Mesendoderm (in vitro differentiated cells): ENCODE data around the gene CASP3.
"Not testable (repeated sequence)": the region's sequence is repeated elsewhere in the genome, so short reads cannot be mapped to it uniquely, and the experiment has no call there.

Experiments
- DNase-seq: peaks from one replicate; pipeline ENCODE4 v3.0.0; 2013
- H2AK5ac ChIP-seq: 2 replicates; pipeline ENCODE4 v1.6.1; 2013; ENCODE audit warnings: low read length, inconsistent platforms
- H2BK120ac ChIP-seq: 2 replicates; pipeline ENCODE4 v1.6.1; 2013; ENCODE audit warnings: low read depth, mild to moderate bottlenecking, low read length, moderate library complexity, mixed read lengths
- H2BK15ac ChIP-seq: replicated peaks from 2 replicates; pipeline ENCODE4 v1.6.1; 2013; ENCODE audit warnings: low read depth, mild to moderate bottlenecking, moderate library complexity
- H2BK5ac ChIP-seq: 2 replicates; pipeline ENCODE4 v1.6.1; 2013; ENCODE audit warnings: low read length, inconsistent platforms
- H3K18ac ChIP-seq: 2 replicates; pipeline ENCODE4 v1.6.1; 2013; ENCODE audit warnings: mild to moderate bottlenecking, low read length, mixed read lengths
- H3K23ac ChIP-seq: one replicate; pipeline ENCODE4 v1.6.1; 2013; ENCODE audit warnings: low read length
- H3K27ac ChIP-seq: 2 replicates; pipeline ENCODE4 v1.5.1; 2013; ENCODE audit warnings: low read depth, mild to moderate bottlenecking, inconsistent platforms, low read length, moderate library complexity
- H3K27me3 ChIP-seq: 2 replicates; pipeline ENCODE4 v1.6.1; 2013; ENCODE audit warnings: low read length, control low read depth, mild to moderate bottlenecking, inconsistent platforms; ENCODE audit not compliant: insufficient read depth, poor library complexity
- H3K36me3 ChIP-seq: 2 replicates; pipeline ENCODE4 v1.6.1; 2013; ENCODE audit warnings: low read length, inconsistent platforms; ENCODE audit not compliant: control insufficient read depth, insufficient read depth
- H3K4ac ChIP-seq: one replicate; pipeline ENCODE4 v1.6.1; 2013; ENCODE audit warnings: low read depth, mild to moderate bottlenecking, low read length, moderate library complexity
- H3K4me1 ChIP-seq: 2 replicates; pipeline ENCODE4 v1.6.1; 2013; ENCODE audit warnings: low read depth, low read length, inconsistent platforms; ENCODE audit not compliant: control insufficient read depth
- H3K4me2 ChIP-seq: 2 replicates; pipeline ENCODE4 v1.6.1; 2013; ENCODE audit warnings: low read length
- H3K4me3 ChIP-seq: 2 replicates; pipeline ENCODE4 v1.5.1; 2013; ENCODE audit warnings: mild to moderate bottlenecking, low read length
- H3K56ac ChIP-seq: one replicate; pipeline ENCODE4 v1.6.1; 2013; ENCODE audit warnings: low read length
- H3K79me1 ChIP-seq: 2 replicates; pipeline ENCODE4 v1.6.1; 2013; ENCODE audit warnings: low read length, inconsistent platforms
- H3K79me2 ChIP-seq: 2 replicates; pipeline ENCODE4 v1.6.1; 2013; ENCODE audit warnings: mild to moderate bottlenecking, low read length; ENCODE audit not compliant: control insufficient read depth, insufficient read depth
- H3K9ac ChIP-seq: 2 replicates; pipeline ENCODE4 v1.6.1; 2013; ENCODE audit warnings: low read length, inconsistent platforms
- H4K5ac ChIP-seq: one replicate; pipeline ENCODE4 v1.6.1; 2013; ENCODE audit warnings: low read length
- H4K8ac ChIP-seq: one replicate; pipeline ENCODE4 v1.6.1; 2013; ENCODE audit warnings: low read depth, mild to moderate bottlenecking, control low read depth, low read length, moderate library complexity
- WGBS: extraction: QIAGEN DNeasy Blood & Tissue Kit; methylation state at CpG from one replicate; pipeline ENCODE4 v1.1.7; 2013; ENCODE audit warnings: low lambda C conversion rate, missing lambda C conversion rate; ENCODE audit not compliant: insufficient coverage; ENCODE audit errors: extremely low coverage; 5-methylcytosine and 5-hydroxymethylcytosine counted together

The CASP3 gene

DNA sequence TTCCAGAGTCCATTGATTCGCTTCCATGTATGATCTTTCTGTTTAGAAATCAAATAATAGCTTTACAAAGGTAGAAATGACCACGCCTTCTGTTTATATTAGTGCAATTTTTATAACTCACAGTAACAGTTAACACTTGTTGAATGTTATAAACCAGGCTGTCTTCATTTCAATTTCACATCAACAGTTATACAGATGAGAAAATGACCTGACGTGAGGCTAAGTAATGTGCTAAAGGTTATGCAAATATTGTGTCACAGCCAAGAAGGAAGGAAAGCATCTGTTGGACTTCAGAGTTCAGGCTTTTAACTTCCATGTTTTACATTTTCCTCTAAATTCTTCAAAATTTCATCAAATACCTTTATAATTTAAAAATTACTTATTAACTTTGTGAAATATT, 13.9 kb downstream of the CASP3 start:
- H2BK15ac ChIP-seq: no peak overlapping the region
- no peak overlapping the region for H2BK120ac ChIP-seq
- no peak overlapping the region for H3K18ac ChIP-seq
- no peak overlapping the region for H4K8ac ChIP-seq
- H3K27ac ChIP-seq: no peak overlapping the region
- no peak overlapping the region for H4K5ac ChIP-seq
- no peak overlapping the region for H2BK5ac ChIP-seq
- no peak overlapping the region for H3K4me3 ChIP-seq
- WGBS: no CpG with 5 or more reads among the region's 3 CpGs
- no peak overlapping the region for H3K4me2 ChIP-seq
- peaks cover 6% of the 10 kb centered on the region for H3K36me3 ChIP-seq
- no peak overlapping the region for H3K9ac ChIP-seq
- no peak overlapping the region for H2AK5ac ChIP-seq
- no peaks in the 10 kb centered on the region for H3K27me3 ChIP-seq
- H3K4me1 ChIP-seq: no peaks in the 10 kb centered on the region
- peaks cover 22% of the 10 kb centered on the region for H3K79me2 ChIP-seq
- no peak overlapping the region for H3K56ac ChIP-seq
- peaks cover 9% of the 10 kb centered on the region for H3K79me1 ChIP-seq
- H3K4ac ChIP-seq: no peak overlapping the region
- H3K23ac ChIP-seq: no peak overlapping the region
- no peak for DNase-seq

DNA sequence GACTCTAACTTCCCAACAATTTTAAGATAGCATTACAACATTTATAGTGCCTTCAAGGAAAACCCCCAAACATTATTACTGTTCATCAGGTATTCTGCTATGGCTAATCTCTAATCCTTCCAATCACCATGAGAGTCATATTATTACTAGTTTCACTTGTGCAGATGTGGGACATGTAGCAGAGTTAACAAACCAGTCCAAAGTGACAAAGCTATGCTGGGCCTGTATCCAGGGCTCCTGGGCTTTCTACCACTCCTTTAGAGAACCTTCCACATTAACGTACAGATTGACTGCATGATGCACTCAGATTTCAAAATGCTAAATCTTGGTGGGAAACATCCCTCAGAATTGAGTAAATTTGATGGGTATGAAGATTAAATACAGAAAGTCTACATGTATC, 16.4 kb downstream of the CASP3 start:
- H3K9ac ChIP-seq: no peak overlapping the region
- no peak overlapping the region for H3K18ac ChIP-seq
- no peak overlapping the region for H3K4me2 ChIP-seq
- H3K79me2 ChIP-seq: peaks cover 7% of the 10 kb centered on the region
- H4K5ac ChIP-seq: no peak overlapping the region
- H3K27ac ChIP-seq: no peak overlapping the region
- no peak overlapping the region for H3K4ac ChIP-seq
- H2BK15ac ChIP-seq: no peak overlapping the region
- H3K79me1 ChIP-seq: peaks cover 5% of the 10 kb centered on the region
- no peak for DNase-seq
- H3K4me3 ChIP-seq: no peak overlapping the region
- peaks cover 6% of the 10 kb centered on the region for H3K36me3 ChIP-seq
- no peak overlapping the region for H2BK120ac ChIP-seq
- WGBS: no CpG with 5 or more reads among the region's 1 CpG
- H2BK5ac ChIP-seq: no peak overlapping the region
- no peak overlapping the region for H2AK5ac ChIP-seq
- no peak overlapping the region for H3K23ac ChIP-seq
- H3K4me1 ChIP-seq: no peaks in the 10 kb centered on the region
- H4K8ac ChIP-seq: no peak overlapping the region
- no peak overlapping the region for H3K56ac ChIP-seq
- H3K27me3 ChIP-seq: no peaks in the 10 kb centered on the region

DNA sequence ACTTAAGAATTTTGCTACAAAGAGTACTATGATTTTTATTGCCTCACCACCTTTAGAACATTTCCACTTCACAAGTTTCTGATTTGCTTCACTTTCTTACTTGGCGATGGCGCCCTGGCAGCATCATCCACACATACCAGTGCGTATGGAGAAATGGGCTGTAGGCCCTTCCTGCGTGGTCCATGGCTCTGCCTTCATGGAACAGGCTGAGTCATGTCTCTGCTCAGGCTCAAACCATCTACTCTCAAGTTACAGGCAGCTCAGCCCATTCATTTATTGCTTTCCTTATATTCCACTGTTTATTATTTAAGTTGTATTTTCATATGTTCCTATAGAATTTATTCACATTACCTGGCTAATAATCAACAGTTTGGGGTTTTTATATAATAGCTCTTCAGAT, 21.1 kb downstream of the CASP3 start:
- H3K27ac ChIP-seq: no peak overlapping the region
- H3K23ac ChIP-seq: no peak overlapping the region
- H3K18ac ChIP-seq: no peak overlapping the region
- peaks cover 1% of the 10 kb centered on the region for H3K36me3 ChIP-seq
- H3K79me1 ChIP-seq: no peaks in the 10 kb centered on the region
- no peak overlapping the region for H3K4me3 ChIP-seq
- DNase-seq: no peak
- H2AK5ac ChIP-seq: no peak overlapping the region
- H3K56ac ChIP-seq: no peak overlapping the region
- no peaks in the 10 kb centered on the region for H3K79me2 ChIP-seq
- H2BK5ac ChIP-seq: no peak overlapping the region
- H4K5ac ChIP-seq: no peak overlapping the region
- H3K9ac ChIP-seq: no peak overlapping the region
- no peak overlapping the region for H3K4me2 ChIP-seq
- H4K8ac ChIP-seq: no peak overlapping the region
- no peak overlapping the region for H2BK15ac ChIP-seq
- no peak overlapping the region for H2BK120ac ChIP-seq
- no CpG with 5 or more reads among the region's 4 CpGs for WGBS
- no peak overlapping the region for H3K4ac ChIP-seq
- H3K4me1 ChIP-seq: no peaks in the 10 kb centered on the region
- no peaks in the 10 kb centered on the region for H3K27me3 ChIP-seq

DNA sequence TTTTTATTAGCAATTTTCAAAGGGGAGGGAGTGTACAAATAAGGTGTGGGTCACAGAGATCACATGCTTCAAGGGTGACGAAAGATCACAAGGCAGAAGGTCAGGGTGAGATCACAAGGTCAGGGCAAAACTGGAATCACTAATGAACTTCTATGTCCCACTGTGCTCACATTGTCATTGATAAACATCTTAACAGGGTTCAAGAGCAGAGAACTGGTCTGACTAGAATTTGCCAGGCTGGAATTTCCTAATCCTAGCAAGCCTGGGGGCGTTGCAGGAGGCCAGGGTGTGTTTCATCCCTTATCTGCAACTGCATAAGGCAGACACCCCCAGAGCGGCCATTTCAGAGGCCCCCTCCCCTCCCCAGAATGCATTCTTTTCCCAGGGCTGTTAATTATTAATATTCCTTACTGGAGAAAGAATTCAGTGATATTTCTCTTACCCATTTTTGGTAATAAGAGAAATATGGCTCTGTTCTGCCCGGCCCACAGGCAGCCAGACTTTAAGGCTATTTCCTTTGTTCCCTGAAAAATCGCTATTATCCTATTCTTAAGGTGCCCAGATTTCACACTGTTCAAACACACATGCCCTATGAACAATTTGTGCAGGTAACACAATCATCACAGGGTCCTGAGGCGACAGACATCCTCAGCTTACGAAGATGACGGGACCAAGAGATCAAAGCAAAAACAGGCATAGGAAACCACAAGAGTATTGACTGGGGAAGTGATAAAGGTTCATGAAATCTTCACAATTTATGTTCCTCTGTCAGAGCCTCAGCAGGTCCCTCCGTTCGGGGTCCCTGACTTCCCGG, 23.3 kb downstream of the CASP3 start:
- not testable (repeated sequence) for H3K23ac ChIP-seq, H4K8ac ChIP-seq, H3K56ac ChIP-seq, H3K36me3 ChIP-seq, H2BK120ac ChIP-seq, H3K4me3 ChIP-seq, H3K79me2 ChIP-seq, H3K4me2 ChIP-seq, H4K5ac ChIP-seq, H3K4me1 ChIP-seq, H3K18ac ChIP-seq, H2BK15ac ChIP-seq, H2BK5ac ChIP-seq, H3K79me1 ChIP-seq, H2AK5ac ChIP-seq, H3K27me3 ChIP-seq, H3K4ac ChIP-seq, H3K9ac ChIP-seq
- peak overlapping the region; percentile 40 for H3K27ac ChIP-seq
- peak; percentile 84 for DNase-seq
- WGBS: no CpG with 5 or more reads among the region's 11 CpGs

DNA sequence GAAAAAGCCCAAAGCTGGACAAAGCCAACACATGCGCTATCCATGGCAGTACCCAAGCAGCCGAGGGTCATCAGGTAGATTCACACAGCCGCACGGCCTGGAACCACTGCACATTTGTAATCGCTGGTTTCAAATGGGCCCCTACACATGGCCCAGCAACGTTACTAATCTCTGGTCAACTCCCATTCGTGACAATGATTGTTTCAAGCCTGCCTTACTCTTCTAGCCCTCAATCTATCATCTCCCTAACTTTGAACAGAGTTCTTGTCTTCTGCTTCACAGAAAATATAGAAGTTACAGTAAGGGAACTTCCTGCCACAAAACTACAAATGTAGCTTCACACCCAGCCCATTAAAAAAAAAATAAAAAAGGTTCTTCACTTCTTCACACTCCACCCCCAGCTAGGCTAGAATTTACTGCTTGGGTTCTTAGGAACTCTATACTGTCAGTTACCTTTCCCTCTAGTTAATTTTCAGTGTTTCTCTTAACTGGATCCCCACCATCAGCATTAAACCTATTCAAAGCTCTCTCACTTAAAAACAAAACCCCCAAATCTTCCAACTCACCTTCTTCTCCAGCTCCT, 24.2 kb downstream of the CASP3 start:
- Histone ChIP-seq H3K4me2 (no peak overlapping the region), H3K79me2 (no peaks in the 10 kb centered on the region), H2AK5ac (no peak overlapping the region), H3K23ac (no peak overlapping the region), H3K4me3 (no peak overlapping the region), H4K8ac (no peak overlapping the region), H3K4me1 (no peaks in the 10 kb centered on the region), H3K27ac (no peak overlapping the region), H3K79me1 (no peaks in the 10 kb centered on the region), H3K56ac (no peak overlapping the region), H2BK15ac (no peak overlapping the region), H3K4ac (no peak overlapping the region), H3K36me3 (no peaks in the 10 kb centered on the region), H2BK5ac (no peak overlapping the region), H3K18ac (no peak overlapping the region), H3K9ac (no peak overlapping the region), H3K27me3 (no peaks in the 10 kb centered on the region), H2BK120ac (peak overlapping the region; percentile 64), H4K5ac (no peak overlapping the region)
- DNase-seq: no peak
- no CpG with 5 or more reads among the region's 7 CpGs for WGBS
